HepG2 (cell line): Measurements from ENCODE around the gene SDR9C7.

ENCODE experiments used
- BRCA1 ChIP-seq: sonication (generic); formaldehyde crosslinking; IDR thresholded peaks from 2 replicates; pipeline ENCODE4 v1.4.0; 2020; ENCODE audit warnings: missing genetic modification reagents
- GABPB1 ChIP-seq: IDR thresholded peaks from 2 replicates; pipeline ENCODE4 v1.6.1; 2016; ENCODE audit warnings: mild to moderate bottlenecking, missing genetic modification reagents, moderate library complexity, missing compliant biosample characterization
- MTF1 ChIP-seq: sonication (generic); formaldehyde crosslinking; IDR thresholded peaks from 2 replicates; pipeline ENCODE4 v1.5.0; 2020; ENCODE audit warnings: missing genetic modification reagents
- MXD4 ChIP-seq: IDR thresholded peaks from 2 replicates; pipeline ENCODE4 v1.6.1; 2016; ENCODE audit warnings: mild to moderate bottlenecking, missing biosample characterization, missing genetic modification reagents
- POLR2A ChIP-seq, 2 experiments: IDR thresholded peaks; 2 replicates each; pipeline ENCODE4 v1.6.1; 2011; ENCODE audit warnings: low read depth in 2 of 2, low read length in 2 of 2, mild to moderate bottlenecking in 1 of 2, moderate library complexity in 1 of 2; ENCODE audit not compliant: insufficient read depth in 1 of 2
- POLR2AphosphoS5 ChIP-seq: IDR thresholded peaks from 2 replicates; pipeline ENCODE4 v1.6.1; 2012; ENCODE audit warnings: low read depth, low read length
- SUZ12 ChIP-seq: fragments of 150-350 bp; IDR thresholded peaks from 2 replicates; pipeline ENCODE4 v1.6.1; 2014; ENCODE audit warnings: low read depth, low read length
- ZBTB8A ChIP-seq: sonication (generic); formaldehyde crosslinking; IDR thresholded peaks from 2 replicates; pipeline ENCODE4 v1.4.0; 2020; ENCODE audit warnings: mild to moderate bottlenecking, low read depth, missing genetic modification reagents, borderline replicate concordance
- TF ChIP-seq, protein P1 (sequence below): sonication (generic); IDR thresholded peaks from 2 replicates; pipeline ENCODE4 v1.6.1; 2016; ENCODE audit warnings: low read depth, borderline replicate concordance
- TF ChIP-seq, protein P2 (sequence below): sonication (generic); formaldehyde crosslinking; IDR thresholded peaks from 2 replicates; pipeline ENCODE4 v1.8.1; 2023; ENCODE audit warnings: mild to moderate bottlenecking, missing genetic modification reagents, borderline replicate concordance
- TF ChIP-seq, protein P3 (sequence below): sonication (generic); formaldehyde crosslinking; IDR thresholded peaks from 2 replicates; pipeline ENCODE4 v1.5.0; 2020; ENCODE audit warnings: mild to moderate bottlenecking, missing genetic modification reagents, moderate library complexity
- TF ChIP-seq, protein P4 (sequence below): IDR thresholded peaks from 2 replicates; pipeline ENCODE4 v1.6.1; 2016

DNA sequence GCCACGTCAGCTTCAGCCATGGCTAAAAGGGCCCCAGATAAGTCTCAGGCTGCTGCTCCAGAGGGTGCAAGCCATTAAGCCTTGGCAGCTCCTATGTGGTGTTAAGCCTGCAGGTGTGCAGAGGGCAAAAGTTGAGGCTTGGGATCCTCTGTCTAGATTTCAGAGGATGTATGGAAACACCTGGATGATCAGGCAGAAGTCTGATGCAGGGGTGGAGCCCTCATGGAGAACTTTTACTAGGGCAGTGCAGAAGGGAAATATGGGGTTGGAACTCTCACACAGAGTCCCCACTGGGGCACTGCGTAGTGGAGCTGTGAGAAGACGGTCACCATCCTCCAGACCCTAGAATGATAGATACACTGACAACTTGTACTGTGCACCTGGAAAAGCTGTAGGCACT lies 47.9 kb downstream of the SDR9C7 start:
- TF ChIP-seq, protein P1, sequence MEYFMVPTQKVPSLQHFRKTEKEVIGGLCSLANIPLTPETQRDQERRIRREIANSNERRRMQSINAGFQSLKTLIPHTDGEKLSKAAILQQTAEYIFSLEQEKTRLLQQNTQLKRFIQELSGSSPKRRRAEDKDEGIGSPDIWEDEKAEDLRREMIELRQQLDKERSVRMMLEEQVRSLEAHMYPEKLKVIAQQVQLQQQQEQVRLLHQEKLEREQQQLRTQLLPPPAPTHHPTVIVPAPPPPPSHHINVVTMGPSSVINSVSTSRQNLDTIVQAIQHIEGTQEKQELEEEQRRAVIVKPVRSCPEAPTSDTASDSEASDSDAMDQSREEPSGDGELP = no peak
- no peak for TF ChIP-seq POLR2A (IDR thresholded peaks at IDR 0.05; ENCODE audit: insufficient read depth in 1 of 2, low read depth in 2 of 2, low read length in 2 of 2)
- TF ChIP-seq POLR2AphosphoS5 = no peak
- no peak for TF ChIP-seq ZBTB8A
- TF ChIP-seq, protein P2, sequence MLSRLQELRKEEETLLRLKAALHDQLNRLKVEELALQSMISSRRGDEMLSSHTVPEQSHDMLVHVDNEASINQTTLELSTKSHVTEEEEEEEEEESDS (CRISPR knock-in tag) = no peak
- TF ChIP-seq, protein P3, sequence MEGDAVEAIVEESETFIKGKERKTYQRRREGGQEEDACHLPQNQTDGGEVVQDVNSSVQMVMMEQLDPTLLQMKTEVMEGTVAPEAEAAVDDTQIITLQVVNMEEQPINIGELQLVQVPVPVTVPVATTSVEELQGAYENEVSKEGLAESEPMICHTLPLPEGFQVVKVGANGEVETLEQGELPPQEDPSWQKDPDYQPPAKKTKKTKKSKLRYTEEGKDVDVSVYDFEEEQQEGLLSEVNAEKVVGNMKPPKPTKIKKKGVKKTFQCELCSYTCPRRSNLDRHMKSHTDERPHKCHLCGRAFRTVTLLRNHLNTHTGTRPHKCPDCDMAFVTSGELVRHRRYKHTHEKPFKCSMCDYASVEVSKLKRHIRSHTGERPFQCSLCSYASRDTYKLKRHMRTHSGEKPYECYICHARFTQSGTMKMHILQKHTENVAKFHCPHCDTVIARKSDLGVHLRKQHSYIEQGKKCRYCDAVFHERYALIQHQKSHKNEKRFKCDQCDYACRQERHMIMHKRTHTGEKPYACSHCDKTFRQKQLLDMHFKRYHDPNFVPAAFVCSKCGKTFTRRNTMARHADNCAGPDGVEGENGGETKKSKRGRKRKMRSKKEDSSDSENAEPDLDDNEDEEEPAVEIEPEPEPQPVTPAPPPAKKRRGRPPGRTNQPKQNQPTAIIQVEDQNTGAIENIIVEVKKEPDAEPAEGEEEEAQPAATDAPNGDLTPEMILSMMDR (CRISPR knock-in tag) = no peak
- TF ChIP-seq GABPB1 (CRISPR knock-in tag) = no peak
- TF ChIP-seq SUZ12 = no peak
- no peak for TF ChIP-seq BRCA1 (CRISPR knock-in tag)
- no peak for TF ChIP-seq MXD4 (CRISPR knock-in tag)
- TF ChIP-seq MTF1 (CRISPR knock-in tag) = no peak
- TF ChIP-seq, protein P4, sequence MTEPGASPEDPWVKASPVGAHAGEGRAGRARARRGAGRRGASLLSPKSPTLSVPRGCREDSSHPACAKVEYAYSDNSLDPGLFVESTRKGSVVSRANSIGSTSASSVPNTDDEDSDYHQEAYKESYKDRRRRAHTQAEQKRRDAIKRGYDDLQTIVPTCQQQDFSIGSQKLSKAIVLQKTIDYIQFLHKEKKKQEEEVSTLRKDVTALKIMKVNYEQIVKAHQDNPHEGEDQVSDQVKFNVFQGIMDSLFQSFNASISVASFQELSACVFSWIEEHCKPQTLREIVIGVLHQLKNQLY (CRISPR knock-in tag) = no peak
